NCI-H1105 (cell line): ENCODE data around the gene FAM193B.
"Not testable (repeated sequence)": the region's sequence is repeated elsewhere in the genome, so short reads cannot be mapped to it uniquely, and the experiment has no call there.

Source experiments
- DNase-seq: peaks from one replicate; lab custom pipeline; 2025; lab: John Stamatoyannopoulos, UW

The FAM193B gene

DNA sequence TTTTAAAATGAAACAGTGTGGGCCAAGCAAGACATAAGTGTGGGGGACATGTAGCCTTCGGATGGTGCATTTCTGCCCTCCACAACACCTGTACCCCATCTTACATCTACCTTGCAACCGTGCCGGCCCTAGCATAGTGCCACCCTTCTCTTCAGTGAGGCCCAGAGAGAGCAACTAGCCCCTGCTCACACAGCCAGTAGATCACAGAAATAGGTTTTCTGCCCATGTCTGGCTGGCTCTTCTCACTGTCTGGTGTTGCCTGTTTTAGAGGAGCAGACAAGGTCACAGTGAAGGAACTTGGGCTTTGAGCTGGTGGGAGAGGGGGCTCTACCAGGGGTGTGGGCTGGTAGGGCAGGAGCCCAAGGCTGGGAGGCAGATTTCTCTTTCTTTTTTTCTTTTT is 68.1 kb downstream of the FAM193B start:
- no peak for DNase-seq

DNA sequence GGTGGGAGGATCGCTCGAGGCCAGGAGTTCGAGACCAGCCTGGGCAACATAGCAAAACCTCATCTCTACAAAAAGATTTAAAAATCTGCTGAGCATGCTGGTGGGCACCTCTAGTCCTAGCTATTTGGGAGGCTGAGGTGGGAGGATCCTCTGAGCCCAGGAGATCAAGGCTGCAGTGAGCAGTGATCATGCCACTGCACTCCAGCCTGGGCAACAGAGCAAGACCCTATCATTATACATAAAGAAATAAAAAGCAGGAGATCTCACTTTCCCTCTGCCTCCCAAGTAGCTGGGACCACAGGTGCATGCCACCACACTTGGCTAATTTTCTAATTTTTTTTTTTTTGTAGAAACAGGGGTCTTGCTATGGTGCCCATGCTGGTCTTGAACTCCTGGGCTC is 68.6 kb downstream of the FAM193B start:
- not testable (repeated sequence) for DNase-seq

- DNase-seq: no peak
Measured at GRCh38 chr5:177484902-177485549, 69.3 kb downstream of the FAM193B start.

DNA sequence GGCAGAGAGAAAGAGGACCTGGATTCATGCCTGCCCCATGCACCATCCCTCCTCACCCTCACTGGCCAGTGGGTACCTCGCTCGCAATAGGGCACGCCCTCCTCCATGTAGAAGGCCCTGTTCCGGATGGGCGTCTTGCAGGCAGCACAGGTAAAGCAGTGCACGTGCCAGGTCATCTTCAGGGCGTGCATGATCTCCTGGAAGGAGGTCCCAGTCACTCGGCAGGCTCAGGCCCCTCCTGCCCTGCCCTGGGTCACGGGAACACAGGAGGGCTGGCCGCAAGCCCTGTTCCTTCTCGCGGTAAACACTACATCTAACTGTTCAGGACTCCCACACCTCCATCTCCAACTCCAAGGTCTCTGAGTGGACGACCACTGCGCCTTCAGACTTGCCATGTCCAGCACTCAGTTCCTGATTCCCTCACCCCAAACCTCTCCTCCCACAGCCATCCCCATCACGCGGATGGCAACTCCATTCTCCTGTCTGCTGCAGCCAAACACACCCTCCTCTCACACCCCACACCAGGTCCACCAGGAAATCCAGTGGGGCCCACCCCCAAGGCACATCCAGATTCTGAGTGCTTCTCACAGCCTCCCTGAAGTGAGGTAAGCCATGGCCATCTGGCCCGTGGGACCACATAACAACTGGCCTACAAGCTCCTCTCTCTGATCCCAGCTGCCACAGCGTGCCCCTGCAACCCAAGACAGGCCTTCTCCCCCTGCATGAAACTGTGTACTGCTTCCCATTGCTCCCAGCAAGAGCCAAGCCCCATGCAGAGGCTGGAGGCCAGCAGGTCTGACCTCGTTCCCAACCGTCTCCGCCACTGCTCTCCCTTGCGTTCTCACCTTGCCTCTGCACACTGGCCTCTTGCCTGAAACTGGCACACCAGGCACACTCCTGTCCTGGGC is 70.1 kb downstream of the FAM193B start:
- no peak for DNase-seq

DNA sequence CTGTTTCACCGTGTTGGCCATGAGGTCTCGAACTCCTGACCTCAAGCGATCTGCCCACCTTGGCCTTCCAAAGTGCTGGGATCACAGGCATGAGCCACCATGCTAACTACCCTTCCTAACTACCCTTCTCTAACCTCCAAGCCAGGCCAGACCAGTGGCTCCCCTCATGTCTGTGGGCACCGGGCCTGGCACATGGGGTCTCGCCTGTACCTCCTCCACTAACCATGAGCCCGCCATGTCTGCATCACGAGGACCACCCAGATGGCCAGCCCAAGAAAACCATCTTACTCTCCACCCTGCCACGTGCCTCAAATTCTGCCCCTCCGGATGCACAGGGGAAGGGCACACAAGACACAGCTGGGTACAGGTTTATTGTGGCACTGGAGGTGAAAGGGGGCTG is 71.3 kb downstream of the FAM193B start:
- DNase-seq: no peak

GRCh38 chr5:177482359-177482795 is 72.0 kb downstream of the FAM193B start:
- DNase-seq: no peak

DNA sequence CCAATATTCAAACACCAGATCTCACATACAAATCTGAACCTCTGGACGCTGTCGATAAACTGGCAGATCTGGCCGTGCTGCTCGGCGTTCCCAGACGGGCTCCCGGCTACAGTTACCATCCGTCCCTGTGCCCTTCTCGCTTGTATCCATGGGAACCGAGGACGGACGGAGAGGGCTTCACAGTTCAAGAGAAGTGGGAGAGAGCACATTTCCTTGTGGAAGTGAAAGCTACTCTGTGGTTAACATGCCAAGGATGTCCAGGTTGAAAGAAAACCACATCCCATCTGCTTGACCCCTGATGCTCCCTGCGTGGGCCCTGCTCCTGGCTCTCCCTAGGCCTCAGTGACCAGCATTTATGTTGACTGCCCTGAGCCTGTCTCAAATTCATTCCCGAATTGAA is 74.6 kb downstream of the FAM193B start:
- DNase-seq: no peak

GRCh38 chr5:177478711-177479646 is 75.4 kb downstream of the FAM193B start:
- no peak for DNase-seq

- DNase-seq: no peak
Measured at GRCh38 chr5:177477701-177478477, 76.5 kb downstream of the FAM193B start.

DNA sequence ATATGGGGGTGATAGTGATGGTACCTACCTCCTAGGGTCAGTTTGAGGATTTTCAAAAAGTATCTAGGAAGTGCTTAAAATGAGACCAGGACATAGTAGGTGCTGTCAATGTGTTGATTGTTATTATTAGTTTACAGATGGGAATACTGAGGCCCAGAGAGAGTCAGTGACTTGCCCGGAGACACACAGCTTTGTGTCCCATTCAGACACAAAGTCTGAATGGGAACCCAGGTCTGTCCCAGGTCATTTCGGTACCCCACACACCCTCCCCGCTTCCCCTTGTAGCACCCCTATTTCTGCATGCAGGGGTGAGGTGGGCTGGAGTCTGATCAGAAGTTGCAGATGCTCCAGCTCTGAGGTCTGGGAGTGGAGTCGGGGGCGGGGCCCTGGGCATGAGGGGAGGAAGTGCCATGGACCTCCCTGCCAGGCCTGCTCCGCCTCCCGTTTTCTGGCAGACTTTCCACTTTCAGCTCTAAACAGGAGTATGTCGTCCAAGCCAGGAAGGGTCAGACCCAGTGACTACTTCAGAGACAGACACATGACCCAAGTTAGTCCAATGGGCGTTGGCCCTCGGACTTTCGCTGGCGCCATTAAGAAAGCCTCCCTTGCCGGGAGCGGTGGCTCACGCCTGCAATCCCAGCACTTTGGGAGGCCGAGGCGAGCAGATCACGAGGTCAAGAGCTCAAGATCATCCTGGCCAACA is 77.7 kb downstream of the FAM193B start:
- DNase-seq: no peak

GRCh38 chr5:177475563-177476427 is 78.6 kb downstream of the FAM193B start:
- no peak for DNase-seq

GRCh38 chr5:177474846-177475562 is 79.4 kb downstream of the FAM193B start:
- no peak for DNase-seq

DNA sequence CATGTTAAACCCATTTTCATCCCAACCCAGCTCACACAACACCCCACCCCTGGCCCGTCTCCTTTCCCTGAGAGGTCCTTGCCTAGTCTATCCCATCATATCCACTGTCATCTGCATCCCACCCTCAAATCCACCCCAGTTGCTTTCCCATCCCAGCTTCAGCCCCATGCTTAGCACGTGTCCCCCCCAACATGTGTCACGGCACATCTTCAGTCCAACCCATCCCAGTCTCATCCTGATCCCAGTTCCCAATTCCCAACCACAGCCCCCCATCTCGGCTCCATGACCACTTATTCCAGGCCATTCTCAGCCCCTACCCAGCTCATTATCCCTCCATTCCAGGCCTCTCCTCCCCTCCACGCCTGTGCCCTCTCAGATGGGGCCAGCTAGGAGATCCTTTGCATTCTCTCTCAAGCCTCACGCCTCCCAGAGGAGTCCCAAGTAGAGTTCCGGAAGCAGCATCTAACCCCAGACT is 80.3 kb downstream of the FAM193B start:
- no peak for DNase-seq

- DNase-seq: peak; percentile 42
Measured at GRCh38 chr5:177473443-177474001, 80.8 kb downstream of the FAM193B start, which contains the start of gene DBN1. Gene DBN1, minus strand, starts transcription at chr5:177473634. Its CDS starts 113 bp downstream, at chr5:177473521.

DNA sequence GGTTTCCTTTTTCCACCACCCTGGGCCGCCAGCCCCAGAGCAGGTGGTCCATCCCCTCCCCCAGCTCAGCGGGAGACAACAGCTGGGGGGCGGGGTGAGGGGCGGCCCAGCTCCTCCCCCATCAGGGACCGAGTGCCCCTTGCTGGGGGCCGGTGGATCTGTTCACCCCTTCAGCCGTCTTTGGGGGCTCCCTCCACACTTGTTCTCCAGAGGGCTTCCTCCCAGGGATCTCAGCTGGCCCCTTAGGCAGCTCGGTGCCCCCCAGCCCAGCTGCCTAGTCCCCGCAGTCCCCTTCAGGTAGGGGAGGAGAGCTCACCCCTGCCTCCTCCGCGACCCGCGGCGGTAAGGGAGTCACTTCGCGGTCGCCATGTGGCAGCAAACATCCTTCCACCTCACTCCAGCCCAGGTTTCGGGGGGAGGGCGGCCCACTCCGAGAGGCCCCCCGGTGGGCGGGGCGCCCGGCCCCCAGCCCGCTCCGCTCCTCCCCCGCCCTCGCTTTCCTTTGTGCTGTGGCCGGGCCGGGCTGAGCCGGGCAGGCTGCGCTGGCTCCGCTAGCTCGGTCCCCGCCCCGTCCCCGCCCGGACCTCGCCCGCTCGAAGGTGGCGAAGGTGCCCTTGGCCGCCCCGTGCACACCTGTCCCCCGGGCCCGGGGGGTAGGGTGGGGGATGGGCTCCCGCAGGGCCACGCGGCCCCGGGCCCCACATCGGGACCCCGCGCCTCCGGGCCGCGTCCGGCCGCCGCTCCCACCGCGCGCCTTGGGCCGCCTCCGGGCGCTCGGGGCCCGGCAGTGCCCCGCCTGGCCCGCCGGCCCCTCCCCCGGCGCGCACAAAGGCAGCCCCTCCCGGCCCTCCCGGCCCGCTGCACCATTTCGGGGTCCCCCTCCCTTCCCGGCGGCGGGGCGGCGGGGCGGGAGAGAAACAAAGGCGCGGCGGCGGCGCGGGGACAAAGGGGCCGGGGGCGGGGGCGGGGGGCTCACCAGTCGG is 81.6 kb downstream of the FAM193B start:
- DNase-seq: peak; percentile 38

DNA sequence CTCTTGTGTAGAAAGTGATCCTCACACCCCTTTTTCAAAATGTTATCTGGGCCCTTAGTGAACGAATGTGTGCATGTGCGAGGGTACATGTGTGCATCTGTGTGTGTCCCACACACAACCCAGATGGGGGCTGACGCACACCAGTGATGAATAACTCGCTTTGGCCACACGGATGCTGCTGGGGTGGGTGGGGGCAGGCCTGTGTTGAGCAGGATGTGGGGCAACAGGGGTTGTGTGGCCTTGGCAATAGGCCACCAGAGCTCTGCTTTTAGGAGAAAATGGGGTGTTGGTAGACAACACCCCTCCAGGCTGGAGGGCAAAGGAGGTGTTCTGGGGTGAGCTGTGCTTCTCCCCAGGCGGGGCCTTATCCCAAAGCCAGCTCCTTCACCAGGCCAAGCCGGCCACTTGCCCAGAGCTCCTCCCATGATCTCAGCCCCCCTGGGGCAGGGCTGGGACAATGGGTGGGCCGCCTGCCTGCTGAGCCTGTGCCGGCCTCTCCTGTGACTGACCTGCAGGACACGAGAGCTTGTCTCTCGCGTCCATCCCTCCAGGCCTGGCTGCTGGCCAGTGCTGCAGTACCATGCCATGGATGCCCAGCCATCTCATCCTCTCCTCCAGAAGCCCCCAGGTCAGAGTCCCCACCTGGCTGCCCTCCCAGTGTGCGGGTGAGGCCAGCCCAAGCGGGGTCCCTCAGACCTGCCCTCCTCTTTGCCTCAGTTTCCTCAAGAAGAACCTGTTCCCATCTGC is 82.6 kb downstream of the FAM193B start:
- no peak for DNase-seq
